ENCODE results near the gene ZBED1.

ZBED1 gene

GRCh38 chrX:2450681-2451080, 50.1 kb downstream of the ZBED1 start:
- DNase-seq: no peak

- DNase-seq: no peak
Measured at GRCh38 chrX:2449135-2449886, 51.5 kb downstream of the ZBED1 start.

- no peak for DNase-seq
Measured at GRCh38 chrX:2447484-2447883, 53.3 kb downstream of the ZBED1 start.

- DNase-seq: no peak
Measured at GRCh38 chrX:2446815-2447214, 54.0 kb downstream of the ZBED1 start.

GRCh38 chrX:2445662-2446623, 54.8 kb downstream of the ZBED1 start:
- DNase-seq: no peak

GRCh38 chrX:2442694-2443093, 58.1 kb downstream of the ZBED1 start:
- no peak for DNase-seq

- DNase-seq: no peak
Measured at GRCh38 chrX:2441466-2441865, 59.3 kb downstream of the ZBED1 start.

GRCh38 chrX:2439613-2440012, 61.2 kb downstream of the ZBED1 start:
- no peak for DNase-seq

Measured in DMS79 treated with DMSO at 0.1 percent for 48 hours (cell line).